22Rv1 (cell line): ENCODE measurements around the gene ZNF827.

Source experiments
- H3K27ac ChIP-seq: fragments of 450-650 bp; 2 replicates; pipeline ENCODE4 v1.5.1; 2017
- CTCF ChIP-seq: fragments of 450-650 bp; IDR thresholded peaks from 2 replicates; pipeline ENCODE4 v1.5.1; 2017; ENCODE audit warnings: mild to moderate bottlenecking
- ZFX ChIP-seq: fragments of 450-650 bp; IDR thresholded peaks from 2 replicates; pipeline ENCODE4 v1.6.1; 2017; ENCODE audit warnings: antibody characterized with exemption, borderline replicate concordance

Gene ZNF827

GRCh38 chr4:145938618-145939440 lies at the start of gene ZNF827:
Gene ZNF827 (minus strand): TSS chr4:145938823. CDS start chr4:145938407, 416 bp downstream.
- peak within 1 kb of the TSS; percentile 75 for H3K27ac ChIP-seq
- TF ChIP-seq ZFX (no peak), CTCF (no peak)

- H3K27ac ChIP-seq, result no peak overlapping the region
- TF ChIP-seq CTCF (no peak), ZFX (no peak)
Observed at GRCh38 chr4:145984563-145984962, 45.9 kb upstream of the ZNF827 start.

DNA sequence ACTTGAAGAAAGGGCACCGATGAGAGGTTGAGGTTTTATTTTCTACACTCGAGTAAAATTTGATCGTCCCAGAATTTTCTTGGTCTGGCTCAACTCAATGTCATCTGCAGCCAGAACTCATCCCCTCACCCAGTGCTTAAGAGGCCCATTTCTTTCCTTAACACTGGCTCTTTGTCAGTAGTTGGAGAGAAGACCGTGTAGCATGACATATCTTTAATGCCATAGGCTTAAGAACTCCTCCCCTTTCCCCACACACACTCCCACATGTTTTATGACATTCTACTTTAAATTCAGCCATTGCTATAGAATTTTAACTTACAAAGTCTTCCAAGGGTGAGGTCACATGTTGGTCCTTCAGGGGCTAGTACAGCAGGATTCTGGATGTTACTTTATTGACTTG lies 44.2 kb upstream of the ZNF827 start:
- no peak for TF ChIP-seq ZFX
- H3K27ac ChIP-seq, result no peak overlapping the region

GRCh38 chr4:145979160-145979559 lies 40.5 kb upstream of the ZNF827 start:
- TF ChIP-seq CTCF (no peak), ZFX (no peak)
- no peak overlapping the region for H3K27ac ChIP-seq

- H3K27ac ChIP-seq, result no peak overlapping the region
- TF ChIP-seq ZFX, result no peak
- TF ChIP-seq CTCF, result no peak
Observed at GRCh38 chr4:145976680-145977079, 38.1 kb upstream of the ZNF827 start.

DNA sequence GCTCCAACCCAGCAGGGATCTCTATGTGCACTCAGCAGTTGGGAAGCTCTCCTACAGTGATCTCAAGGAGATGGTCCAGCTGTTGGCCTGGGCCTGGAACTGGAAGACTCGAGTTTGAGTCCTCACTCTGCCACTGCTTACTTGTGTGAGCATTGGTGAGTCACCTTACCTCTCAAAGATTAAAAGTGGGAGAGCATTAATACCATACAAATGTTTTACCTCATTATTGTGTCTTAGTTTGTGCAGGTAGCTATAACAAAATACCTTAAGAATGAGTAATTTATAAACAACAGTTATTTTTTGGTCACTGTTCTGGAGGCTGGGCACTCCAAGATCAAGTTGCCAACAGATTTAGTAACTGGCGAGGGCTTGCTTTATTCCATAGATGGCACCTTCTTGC lies 21.4 kb upstream of the ZNF827 start:
- H3K27ac ChIP-seq, result no peak overlapping the region
- TF ChIP-seq CTCF (no peak), ZFX (no peak)

DNA sequence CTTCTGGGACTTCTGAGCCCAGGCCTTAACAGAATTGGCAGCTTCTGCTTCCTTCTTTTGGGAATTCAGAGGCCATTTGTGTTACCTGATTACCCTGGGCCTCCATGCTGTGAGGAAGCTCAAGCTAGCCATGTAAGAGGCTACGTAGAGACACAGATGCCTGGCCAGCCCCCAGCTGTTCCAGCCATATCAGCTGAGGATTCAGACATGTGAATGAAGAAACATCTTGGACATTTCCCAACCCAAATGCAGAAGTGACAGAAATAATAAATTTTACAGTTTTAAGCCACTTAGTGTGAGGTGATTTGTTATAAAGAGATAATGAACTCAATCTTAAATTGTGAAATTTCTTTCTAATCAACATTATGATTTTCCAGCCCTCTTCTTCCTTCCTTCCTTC lies 18.7 kb upstream of the ZNF827 start:
- TF ChIP-seq ZFX, result no peak
- TF ChIP-seq CTCF, result no peak
- H3K27ac ChIP-seq, result no peak overlapping the region
